IPS-20b (cell line): ENCODE data around the gene SLC6A3.

ENCODE experiments used
- H3K27ac ChIP-seq: one replicate; pipeline ENCODE4 v1.5.1; 2013; ENCODE audit warnings: low read length
- H3K27me3 ChIP-seq: 2 replicates; pipeline ENCODE4 v1.6.1; 2013; ENCODE audit warnings: mild to moderate bottlenecking, low read length, inconsistent platforms; ENCODE audit not compliant: insufficient read depth
- H3K36me3 ChIP-seq: 2 replicates; pipeline ENCODE4 v1.6.1; 2013; ENCODE audit warnings: low read depth, mild to moderate bottlenecking, inconsistent platforms, low read length, moderate library complexity; ENCODE audit not compliant: insufficient read depth
- H3K4me1 ChIP-seq: 2 replicates; pipeline ENCODE4 v1.6.1; 2013; ENCODE audit warnings: mild to moderate bottlenecking, control low read depth, inconsistent platforms, low read length, moderate library complexity; ENCODE audit not compliant: insufficient read depth
- H3K4me3 ChIP-seq: 2 replicates; pipeline ENCODE4 v1.5.1; 2013; ENCODE audit warnings: mild to moderate bottlenecking, low read length, inconsistent platforms
- H3K9ac ChIP-seq: 2 replicates; pipeline ENCODE4 v1.6.1; 2013; ENCODE audit warnings: low read depth, mild to moderate bottlenecking, inconsistent platforms, low read length, moderate library complexity
- H3K9me3 ChIP-seq: 2 replicates; pipeline ENCODE4 v1.6.1; 2013; ENCODE audit warnings: mild to moderate bottlenecking, low read depth, low read length, inconsistent platforms; ENCODE audit not compliant: insufficient read depth

SLC6A3 gene

GRCh38 chr5:1420211-1421195 is 24.7 kb downstream of the SLC6A3 start:
- Histone ChIP-seq H3K27ac (no peak overlapping the region), H3K9ac (no peak overlapping the region), H3K4me3 (no peak overlapping the region), H3K36me3 (no peaks in the 10 kb centered on the region), H3K4me1 (no peaks in the 10 kb centered on the region), H3K27me3 (no peaks in the 10 kb centered on the region), H3K9me3 (peaks cover under 1% of the 10 kb centered on the region; the same call in 1 of the 2 replicates)

GRCh38 chr5:1419476-1420210 is 25.6 kb downstream of the SLC6A3 start:
- H3K4me1 ChIP-seq: no peaks in the 10 kb centered on the region
- no peaks in the 10 kb centered on the region for H3K9me3 ChIP-seq
- no peaks in the 10 kb centered on the region for H3K36me3 ChIP-seq

GRCh38 chr5:1418921-1419280 is 26.3 kb downstream of the SLC6A3 start:
- no peak overlapping the region for H3K4me3 ChIP-seq
- H3K27ac ChIP-seq: no peak overlapping the region
- no peaks in the 10 kb centered on the region for H3K9me3 ChIP-seq
- no peaks in the 10 kb centered on the region for H3K27me3 ChIP-seq
- H3K36me3 ChIP-seq: no peaks in the 10 kb centered on the region
- H3K4me1 ChIP-seq: no peaks in the 10 kb centered on the region
- H3K9ac ChIP-seq: no peak overlapping the region

More at GRCh38 chr5:1419476-1420210, 25.6 kb downstream of the SLC6A3 start:
- Histone ChIP-seq H3K4me3 (no peak overlapping the region), H3K27me3 (no peaks in the 10 kb centered on the region), H3K9ac (no peak overlapping the region), H3K27ac (no peak overlapping the region)

GRCh38 chr5:1418238-1418920 is 26.9 kb downstream of the SLC6A3 start:
- H3K9me3 ChIP-seq: no peaks in the 10 kb centered on the region
- H3K27ac ChIP-seq: no peak overlapping the region
- H3K4me1 ChIP-seq: no peaks in the 10 kb centered on the region
- no peaks in the 10 kb centered on the region for H3K27me3 ChIP-seq
- H3K4me3 ChIP-seq: no peak overlapping the region
- H3K36me3 ChIP-seq: no peaks in the 10 kb centered on the region
- no peak overlapping the region for H3K9ac ChIP-seq

GRCh38 chr5:1417586-1418225 is 27.5 kb downstream of the SLC6A3 start:
- no peaks in the 10 kb centered on the region for H3K36me3 ChIP-seq
- H3K4me3 ChIP-seq: no peak overlapping the region
- peaks cover 3% of the 10 kb centered on the region; the same call in 1 of the 2 replicates for H3K4me1 ChIP-seq
- H3K9ac ChIP-seq: no peak overlapping the region
- H3K27me3 ChIP-seq: no peaks in the 10 kb centered on the region
- no peak overlapping the region for H3K27ac ChIP-seq
- H3K9me3 ChIP-seq: no peaks in the 10 kb centered on the region

- Histone ChIP-seq H3K36me3 (no peaks in the 10 kb centered on the region), H3K27me3 (no peaks in the 10 kb centered on the region)
These were observed 28.3 kb downstream of the SLC6A3 start for GRCh38 chr5:1416856-1417469.

GRCh38 chr5:1415626-1416360 is 29.4 kb downstream of the SLC6A3 start:
- no peaks in the 10 kb centered on the region for H3K36me3 ChIP-seq
- H3K9ac ChIP-seq: no peak overlapping the region
- no peak overlapping the region for H3K4me3 ChIP-seq
- no peaks in the 10 kb centered on the region for H3K27me3 ChIP-seq
- H3K27ac ChIP-seq: no peak overlapping the region
- H3K4me1 ChIP-seq: peaks cover 6% of the 10 kb centered on the region; the same call in 1 of the 2 replicates
- H3K9me3 ChIP-seq: no peaks in the 10 kb centered on the region

More at GRCh38 chr5:1416856-1417469, 28.3 kb downstream of the SLC6A3 start:
- H3K4me1 ChIP-seq: peaks cover 6% of the 10 kb centered on the region; the same call in 1 of the 2 replicates
- H3K9me3 ChIP-seq: no peaks in the 10 kb centered on the region
- H3K27ac ChIP-seq: no peak overlapping the region
- H3K9ac ChIP-seq: no peak overlapping the region
- no peak overlapping the region for H3K4me3 ChIP-seq

- peaks cover 6% of the 10 kb centered on the region; the same call in 1 of the 2 replicates for H3K4me1 ChIP-seq
- no peak overlapping the region for H3K9ac ChIP-seq
- H3K36me3 ChIP-seq: no peaks in the 10 kb centered on the region
- no peaks in the 10 kb centered on the region for H3K27me3 ChIP-seq
- no peaks in the 10 kb centered on the region for H3K9me3 ChIP-seq
- H3K4me3 ChIP-seq: no peak overlapping the region
- H3K27ac ChIP-seq: no peak overlapping the region
These were observed 30.2 kb downstream of the SLC6A3 start for GRCh38 chr5:1415059-1415425.

- Histone ChIP-seq H3K27me3 (no peaks in the 10 kb centered on the region), H3K4me1 (peaks cover 6% of the 10 kb centered on the region; the same call in 1 of the 2 replicates), H3K9me3 (no peaks in the 10 kb centered on the region), H3K4me3 (no peak overlapping the region), H3K27ac (no peak overlapping the region), H3K36me3 (no peaks in the 10 kb centered on the region), H3K9ac (no peak overlapping the region; the same call in 1 of the 2 replicates)
These were observed 30.8 kb downstream of the SLC6A3 start for GRCh38 chr5:1414311-1415058.
